H1 (cell line): ENCODE data around the gene ZBTB46. TPM values are rescaled to one million over a fixed set of nuclear protein-coding genes. Genes with fewer than 3 reads are reported as not detected.

ENCODE experiments used
- CTCF ChIA-PET: fragments of 300-600 bp; sonication (Branson Sonifier 250); formaldehyde crosslinking; loops from one replicate; lab custom pipeline; 2021; ENCODE audit not compliant: partially characterized antibody; lab: Charles Lee
- POLR2A ChIA-PET: fragments of 300-600 bp; sonication (Branson Sonifier 250); formaldehyde crosslinking; loops from one replicate; lab custom pipeline; 2021; ENCODE audit warnings: inconsistent platforms; ENCODE audit not compliant: partially characterized antibody; lab: Charles Lee
- DNase-seq, 2 experiments: peaks; one replicate each; pipeline versions ENCODE4 v3.0.0 to v3.0.0-alpha.2; 2010 to 2022; ENCODE audit warnings: low spot score in 2 of 2, low read depth in 1 of 2, mixed read lengths in 1 of 2
- FAIRE-seq: peaks from 2 replicates; lab custom pipeline; 2011; peaks lifted over from hg19 to GRCh38; lab: Jason Lieb, UNC
- H2AFZ ChIP-seq: 2 replicates; pipeline ENCODE4 v1.8.1; 2012; ENCODE audit warnings: low read length, inconsistent platforms
- H2AK5ac ChIP-seq: 2 replicates; pipeline ENCODE4 v1.6.1; 2013; ENCODE audit warnings: low read depth, low read length
- H2BK120ac ChIP-seq: replicated peaks from 2 replicates; pipeline ENCODE3; 2013; ENCODE audit warnings: low read depth, low read length, inconsistent platforms
- H2BK12ac ChIP-seq: 2 replicates; pipeline ENCODE4 v1.6.1; 2013; ENCODE audit warnings: low read depth, low read length
- H2BK15ac ChIP-seq: 2 replicates; pipeline ENCODE4 v1.6.1; 2013; ENCODE audit warnings: low read length
- H2BK20ac ChIP-seq: 2 replicates; pipeline ENCODE4 v1.6.1; 2013; ENCODE audit warnings: low read length
- H2BK5ac ChIP-seq: 2 replicates; pipeline ENCODE4 v1.6.1; 2013; ENCODE audit warnings: low read depth, low read length
- H3K14ac ChIP-seq: 2 replicates; pipeline ENCODE4 v1.6.1; 2013; ENCODE audit warnings: inconsistent platforms; ENCODE audit not compliant: insufficient read length
- H3K18ac ChIP-seq: 2 replicates; pipeline ENCODE4 v1.6.1; 2013; ENCODE audit warnings: low read length; ENCODE audit errors: extremely low read depth
- H3K23ac ChIP-seq: 2 replicates; pipeline ENCODE4 v1.6.1; 2013; ENCODE audit warnings: inconsistent platforms; ENCODE audit not compliant: insufficient read length
- H3K23me2 ChIP-seq: 2 replicates; pipeline ENCODE4 v1.6.1; 2013; ENCODE audit warnings: low read depth, low read length
- H3K27ac ChIP-seq: 2 replicates; pipeline ENCODE4 v1.6.1; 2011; ENCODE audit warnings: low read depth, low read length, inconsistent platforms
- H3K27me3 ChIP-seq, 4 experiments: replicated peaks in 1 of 4; 1 replicate in 1 of 4; 2 replicates in 3 of 4; pipeline versions ENCODE4 v1.6.1 to v1.8.1; 2011 to 2013; ENCODE audit warnings: low read length in 3 of 4, mild to moderate bottlenecking in 3 of 4, inconsistent platforms in 2 of 4, mixed read lengths in 2 of 4, moderate library complexity in 1 of 4; ENCODE audit not compliant: control insufficient read depth in 3 of 4, insufficient read depth in 3 of 4; ENCODE audit errors: extremely low read depth in 1 of 4
- H3K36me3 ChIP-seq, 4 experiments: 2 replicates each; pipeline versions ENCODE4 v1.6.1 to v1.8.1; 2011 to 2013; ENCODE audit warnings: mild to moderate bottlenecking in 4 of 4, low read length in 3 of 4, moderate library complexity in 2 of 4, control low read depth in 1 of 4, inconsistent platforms in 1 of 4; ENCODE audit not compliant: insufficient read depth in 4 of 4, control insufficient read depth in 2 of 4
- H3K4ac ChIP-seq: replicated peaks from 2 replicates; pipeline ENCODE3; 2013; ENCODE audit warnings: low read length, low read depth, mixed read lengths, inconsistent platforms; ENCODE audit not compliant: insufficient read length
- H3K4me1 ChIP-seq, 4 experiments: replicated peaks in 1 of 4; 1 replicate in 1 of 4; 2 replicates in 3 of 4; pipeline versions ENCODE4 v1.6.1 to v1.8.1; 2011 to 2013; ENCODE audit warnings: low read length in 3 of 4, inconsistent platforms in 2 of 4, mixed read lengths in 1 of 4; ENCODE audit not compliant: insufficient read depth in 4 of 4, control insufficient read depth in 3 of 4
- H3K4me2 ChIP-seq, 2 experiments: 2 replicates each; pipeline versions ENCODE4 v1.6.1 to v1.8.1; 2011 to 2013; ENCODE audit warnings: low read depth in 2 of 2, low read length in 2 of 2, control low read depth in 1 of 2, inconsistent platforms in 1 of 2, mild to moderate bottlenecking in 1 of 2; ENCODE audit not compliant: insufficient read depth in 1 of 2
- H3K4me3 ChIP-seq, 4 experiments: fragments of 200-600, 300-600 bp in 1 of 4; sonication (generic), shearing (Covaris generic), sonication (Bioruptor Twin) in 1 of 4; 2 replicates each; pipeline versions ENCODE4 v1.5.1 to v1.8.1; 2011 to 2016; ENCODE audit warnings: low read length in 4 of 4, low read depth in 3 of 4, control low read depth in 2 of 4, inconsistent platforms in 2 of 4, mild to moderate bottlenecking in 2 of 4, mixed read lengths in 1 of 4, moderate library complexity in 1 of 4; ENCODE audit not compliant: insufficient read depth in 2 of 4; ENCODE audit errors: extremely low read depth in 1 of 4
- H3K56ac ChIP-seq: replicated peaks from 2 replicates; pipeline ENCODE3; 2013; ENCODE audit warnings: low read depth, mild to moderate bottlenecking, mixed read lengths, low read length, inconsistent platforms; ENCODE audit not compliant: insufficient read length
- H3K79me1 ChIP-seq: 2 replicates; pipeline ENCODE4 v1.6.1; 2013; ENCODE audit warnings: low read depth, low read length, control low read depth
- H3K79me2 ChIP-seq, 2 experiments: 2 replicates each; pipeline versions ENCODE4 v1.6.1 to v1.8.1; 2012 to 2013; ENCODE audit warnings: low read length in 2 of 2, mild to moderate bottlenecking in 2 of 2, inconsistent platforms in 1 of 2; ENCODE audit not compliant: insufficient read depth in 2 of 2, control insufficient read depth in 1 of 2
- H3K9ac ChIP-seq, 4 experiments: replicated peaks in 1 of 4; 1 replicate in 1 of 4; 2 replicates in 3 of 4; pipeline versions ENCODE4 v1.6.1 to v1.8.1; 2011 to 2013; ENCODE audit warnings: low read depth in 3 of 4, low read length in 3 of 4, control low read depth in 2 of 4, mild to moderate bottlenecking in 2 of 4, moderate library complexity in 2 of 4, inconsistent platforms in 1 of 4; ENCODE audit errors: extremely low read depth in 1 of 4
- H3K9me3 ChIP-seq, 2 experiments: 2 replicates each; pipeline versions ENCODE4 v1.6.1 to v1.8.1; 2012 to 2013; ENCODE audit warnings: mild to moderate bottlenecking in 2 of 2, moderate library complexity in 2 of 2, control low read depth in 1 of 2, inconsistent platforms in 1 of 2, low read depth in 1 of 2, low read length in 1 of 2, mixed read lengths in 1 of 2; ENCODE audit not compliant: insufficient read depth in 2 of 2
- H4K20me1 ChIP-seq, 2 experiments: replicated peaks in 1 of 2; 2 replicates each; pipeline versions ENCODE3 to v1.8.1; 2011 to 2013; ENCODE audit warnings: inconsistent platforms in 2 of 2, low read length in 2 of 2, mild to moderate bottlenecking in 1 of 2; ENCODE audit not compliant: insufficient read depth in 2 of 2, control insufficient read depth in 1 of 2
- H4K5ac ChIP-seq: 2 replicates; pipeline ENCODE4 v1.6.1; 2013; ENCODE audit warnings: low read length, low read depth, mixed read lengths, inconsistent platforms; ENCODE audit not compliant: insufficient read length
- H4K8ac ChIP-seq: 2 replicates; pipeline ENCODE4 v1.8.0; 2013; ENCODE audit warnings: mild to moderate bottlenecking, moderate library complexity, low read length, inconsistent platforms; ENCODE audit not compliant: insufficient read depth; ENCODE audit errors: extremely low read depth
- H4K91ac ChIP-seq: replicated peaks from 2 replicates; pipeline ENCODE3; 2013; ENCODE audit warnings: low read length, mixed read lengths, inconsistent platforms; ENCODE audit not compliant: insufficient read length
- SAP30 ChIP-seq: fragments of 300-600 bp; sonication (generic); IDR thresholded peaks from 2 replicates; pipeline ENCODE4 v1.7.1; 2012; ENCODE audit warnings: low read length, moderate library complexity, mild to moderate bottlenecking, inconsistent platforms; ENCODE audit not compliant: insufficient read depth, insufficient replicate concordance
- SRF ChIP-seq: IDR thresholded peaks from 2 replicates; pipeline ENCODE4 v1.6.1; 2011; ENCODE audit warnings: mild to moderate bottlenecking, low read depth, low read length, moderate library complexity
- WGBS, 2 experiments: shearing (Covaris generic) in 1 of 2; methylation state at CpG; one replicate each; pipeline versions ENCODE4 v1.1.6 to v1.1.7; 2013 to 2015; ENCODE audit warnings: low lambda C conversion rate in 2 of 2, mixed read lengths in 2 of 2, inconsistent platforms in 1 of 2, low coverage in 1 of 2, missing lambda C conversion rate in 1 of 2; ENCODE audit not compliant: insufficient replicate concordance in 2 of 2, insufficient coverage in 1 of 2, insufficient read length in 1 of 2; ENCODE audit errors: extremely low coverage in 1 of 2, missing lambda C conversion rate in 1 of 2; 5-methylcytosine and 5-hydroxymethylcytosine counted together
- polyA plus RNA-seq, 7 experiments: library from polyadenylated mRNA; depleted of rRNA in 3 of 7; stranded (reverse) in 5 of 7; unstranded in 2 of 7; fragments of >200 nt in 5 of 7; fragments of 200-250 nt in 2 of 7; gene quantifications; 1 replicate in 5 of 7; 2 replicates in 1 of 7; 4 replicates in 1 of 7; pipeline versions ENCODE4 v1.2.1 to v1.2.3, GENCODE V29; 2011 to 2013; ENCODE audit warnings: missing spikeins in 2 of 7, mixed read lengths in 2 of 7
- total RNA-seq: library from RNA; stranded (reverse); fragmentation: NEBNext Ultra II Directional; extraction: Animal tissue kit (Norgen Biotek cat#: 25700); gene quantifications from 2 replicates; pipeline ENCODE4 v1.2.1, GENCODE V29; 2021

ZBTB46 gene
- total and polyA plus RNA-seq, 2 of the 8 experiments (the other 6 are each of a cell fraction or from before 2014, with no cell fraction given) = 6.4 to 22.4 TPM

GRCh38 chr20:63792866-63793265 is 38.2 kb downstream of the ZBTB46 start:
- Histone ChIP-seq H2AK5ac (no peak overlapping the region), H3K23me2 (no peaks in the 10 kb centered on the region), H3K27ac (no peak overlapping the region), H3K23ac (no peak overlapping the region), H3K14ac (no peak overlapping the region), H3K4ac (no peak overlapping the region), H3K27me3 (no peaks in the 10 kb centered on the region), H3K9me3 (no peaks in the 10 kb centered on the region), H3K18ac (no peak overlapping the region), H2BK15ac (no peak overlapping the region), H3K79me1 (peaks cover 5% of the 10 kb centered on the region), H4K20me1 (peaks cover 2 to 14% of the 10 kb centered on the region in 2 experiments), H2BK20ac (no peak overlapping the region), H2AFZ (no peak overlapping the region), H3K36me3 (peaks cover 2 to 13% (median 7%) of the 10 kb centered on the region in 4 experiments; a peak in 4 of 8 replicates), H2BK120ac (no peak overlapping the region), H2BK5ac (peak overlapping the region; percentile 44; the same call in 1 of the 2 replicates), H3K9ac (no peak overlapping the region), H3K4me2 (no peak overlapping the region), H4K8ac (no peak overlapping the region), H3K4me3 (no peak overlapping the region), H3K4me1 (no peaks in the 10 kb centered on the region; a peak in 1 of 7 replicates), H4K91ac (no peak overlapping the region), H2BK12ac (no peak overlapping the region), H3K79me2 (peaks cover 0 to 16% of the 10 kb centered on the region in 2 experiments; a peak in 1 of 4 replicates), H3K56ac (no peak overlapping the region), H4K5ac (no peak overlapping the region)
- ChIA-PET CTCF (interaction anchor here (0.7 to 15.2 kb wide), 6 partner anchors 8 to 83 kb away, joined by 3 to 191 read pairs (median 4); no protein-coding TSS in a partner anchor), POLR2A (interaction anchor here (1.0 to 1.7 kb wide), 2 partner anchors 71 to 75 kb away, joined by 3 to 4 read pairs; no protein-coding TSS in a partner anchor)
- FAIRE-seq (no peak), DNase-seq (no peak)
- no peak for TF ChIP-seq SAP30
- TF ChIP-seq SRF = no peak
- WGBS, 2 experiments = 96% methylated on average over 14 of the region's 20 CpGs; no CpG with 5 or more reads in 1 of the 2 experiments
